SU-DHL-6 (cell line): Measurements from ENCODE around the gene RNF126.

Experiments used
- H2AFZ ChIP-seq: fragments of 200-600 bp; sonication (generic); 2 replicates; pipeline ENCODE4 v1.6.1; 2014; ENCODE audit warnings: low read depth, mild to moderate bottlenecking, moderate library complexity, mixed read lengths, antibody characterized with exemption, low read length; ENCODE audit not compliant: severe bottlenecking
- H3F3A ChIP-seq: fragments of 200-600 bp; shearing (Covaris generic); 2 replicates; pipeline ENCODE4 v1.6.0; 2016; ENCODE audit warnings: antibody characterized with exemption, mild to moderate bottlenecking; ENCODE audit not compliant: insufficient read depth
- H3K27ac ChIP-seq: fragments of 200-600 bp; sonication (generic); 2 replicates; pipeline ENCODE4 v1.5.1; 2016; ENCODE audit warnings: low read depth, mild to moderate bottlenecking, low read length, moderate library complexity, mixed read lengths
- H3K27me3 ChIP-seq: fragments of 200-600 bp; sonication (generic), shearing (Covaris generic); 2 replicates; pipeline ENCODE4 v1.6.0; 2014; ENCODE audit warnings: mild to moderate bottlenecking, low read length
- H3K36me3 ChIP-seq: fragments of 200-600 bp; sonication (generic); 2 replicates; pipeline ENCODE4 v1.6.1; 2014; ENCODE audit warnings: mild to moderate bottlenecking, low read length, mixed read lengths
- H3K4me2 ChIP-seq: fragments of 300-600, 200-600 bp; shearing (Covaris generic), sonication (generic); 2 replicates; pipeline ENCODE4 v1.6.0; 2014; ENCODE audit warnings: low read length, low read depth, mild to moderate bottlenecking; ENCODE audit not compliant: poor library complexity, severe bottlenecking
- H3K4me3 ChIP-seq: fragments of 200-600 bp; sonication (generic); 2 replicates; pipeline ENCODE4 v1.5.1; 2014; ENCODE audit warnings: antibody characterized with exemption, low read length, mild to moderate bottlenecking, mixed read lengths; ENCODE audit not compliant: insufficient read depth, poor library complexity, severe bottlenecking
- H3K79me2 ChIP-seq: fragments of 200-600 bp; sonication (generic); 2 replicates; pipeline ENCODE4 v1.6.1; 2014; ENCODE audit warnings: mild to moderate bottlenecking, low read length, moderate library complexity; ENCODE audit not compliant: insufficient read depth
- H3K9ac ChIP-seq: fragments of 200-600 bp; sonication (generic); 2 replicates; pipeline ENCODE4 v1.7.0; 2014; ENCODE audit warnings: mild to moderate bottlenecking, low read length
- H3K9me2 ChIP-seq: fragments of 200-600 bp; sonication (generic); replicated peaks from 2 replicates; pipeline ENCODE4 v1.6.1; 2014; ENCODE audit warnings: low read length; ENCODE audit not compliant: insufficient read depth
- H3K9me3 ChIP-seq: fragments of 200-600 bp; sonication (generic); 2 replicates; pipeline ENCODE4 v1.6.1; 2014; ENCODE audit warnings: low read length, mixed read lengths; ENCODE audit not compliant: insufficient read depth
- H4K20me1 ChIP-seq: fragments of 200-600 bp; sonication (generic); 2 replicates; pipeline ENCODE4 v1.6.1; 2014; ENCODE audit warnings: low read depth, mild to moderate bottlenecking, antibody characterized with exemption, low read length, moderate library complexity, mixed read lengths
- CTCF ChIP-seq: fragments of 200-600 bp; sonication (generic); IDR thresholded peaks from one replicate; pipeline ENCODE4 v1.5.1; 2017; ENCODE audit warnings: antibody characterized with exemption, mild to moderate bottlenecking, low read length, moderate library complexity; ENCODE audit not compliant: insufficient read depth, poor library complexity, severe bottlenecking
- EZH2phosphoT487 ChIP-seq: fragments of 200-600 bp; sonication (generic), shearing (Covaris generic); conservative IDR thresholded peaks from 2 replicates; pipeline ENCODE4 v1.6.1; 2018; ENCODE audit warnings: mild to moderate bottlenecking, antibody characterized with exemption, low read length, moderate library complexity, mixed read lengths

RNF126 gene

GRCh38 chr19:662962-663681, at the start of gene RNF126:
Gene RNF126, minus strand, starts transcription at chr19:663214. Its CDS starts 93 bp downstream, at chr19:663121.
- no peak for TF ChIP-seq CTCF
- TF ChIP-seq EZH2phosphoT487: no peak
- H2AFZ ChIP-seq: peak within 1 kb of the TSS; percentile 70

GRCh38 chr19:711254-711653, 48.2 kb upstream of the RNF126 start:
- no peak overlapping the region for H3K9ac ChIP-seq
- no peaks in the 10 kb centered on the region for H3K79me2 ChIP-seq
- no peaks in the 10 kb centered on the region for H3K36me3 ChIP-seq
- H3K9me3 ChIP-seq: no peaks in the 10 kb centered on the region
- TF ChIP-seq EZH2phosphoT487: no peak
- TF ChIP-seq CTCF: no peak
- no peaks in the 10 kb centered on the region for H4K20me1 ChIP-seq
- no peaks in the 10 kb centered on the region for H3K27me3 ChIP-seq
- H3K4me2 ChIP-seq: no peak overlapping the region
- H3K4me3 ChIP-seq: no peak overlapping the region
- no peaks in the 10 kb centered on the region for H3F3A ChIP-seq
- H3K27ac ChIP-seq: no peak overlapping the region
- no peak overlapping the region for H2AFZ ChIP-seq
- no peaks in the 10 kb centered on the region for H3K9me2 ChIP-seq

More at GRCh38 chr19:662962-663681, at the start of gene RNF126:
- Histone ChIP-seq H3K36me3 (no peaks in the 10 kb centered on the region), H3K9me3 (no peaks in the 10 kb centered on the region), H3K9ac (peak within 1 kb of the TSS; percentile 98), H4K20me1 (peaks cover 4% of the 10 kb centered on the region; the same call in 1 of the 2 replicates), H3K9me2 (no peaks in the 10 kb centered on the region), H3K4me2 (peak within 1 kb of the TSS; percentile 79), H3F3A (peaks cover 21% of the 10 kb centered on the region), H3K79me2 (peaks cover 47% of the 10 kb centered on the region), H3K27ac (peak within 1 kb of the TSS; percentile 89), H3K4me3 (peak within 1 kb of the TSS; percentile 77), H3K27me3 (no peaks in the 10 kb centered on the region)

- TF ChIP-seq CTCF (no peak), EZH2phosphoT487 (no peak)
- Histone ChIP-seq H3K79me2 (no peaks in the 10 kb centered on the region), H2AFZ (no peak overlapping the region), H3K36me3 (no peaks in the 10 kb centered on the region), H3K9me3 (no peaks in the 10 kb centered on the region), H3K4me3 (no peak overlapping the region), H3F3A (no peaks in the 10 kb centered on the region), H4K20me1 (no peaks in the 10 kb centered on the region), H3K9ac (no peak overlapping the region), H3K27me3 (no peaks in the 10 kb centered on the region), H3K27ac (no peak overlapping the region), H3K4me2 (no peak overlapping the region), H3K9me2 (no peaks in the 10 kb centered on the region)
Observed at GRCh38 chr19:710767-711166, 47.8 kb upstream of the RNF126 start.
